ENCODE measurements around the gene NRXN3.

DNA sequence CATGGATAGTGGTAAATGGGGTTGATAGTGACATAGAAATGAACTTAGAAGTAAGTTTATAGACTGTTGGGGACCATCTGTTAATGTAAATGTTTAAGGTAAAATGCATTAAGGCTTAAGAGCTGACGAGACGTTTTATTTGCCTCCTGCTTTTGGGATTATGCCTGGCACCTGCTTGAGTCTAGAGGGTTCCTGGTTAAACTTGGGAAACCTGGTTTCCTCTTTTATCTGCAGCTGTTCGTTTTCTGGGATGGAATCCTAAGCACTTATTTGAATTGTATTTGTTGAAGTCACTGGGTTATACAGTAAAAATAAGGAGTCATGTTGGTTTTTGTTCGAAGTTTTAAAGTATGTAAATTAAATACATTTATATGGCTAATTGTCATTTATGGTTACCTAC, 914.7 kb downstream of the NRXN3 start:
- TF ChIP-seq CTCF (conservative IDR thresholded peaks at IDR 0.05 in 1 of 2, IDR thresholded peaks at IDR 0.05 in 1 of 2; ENCODE audit: extremely low read depth in 1 of 2, insufficient read depth in 1 of 2, low read depth in 1 of 2, low read length in 2 of 2) = no peak
- no peak for TF ChIP-seq EZH2 (IDR thresholded peaks at IDR 0.05; ENCODE audit: borderline replicate concordance, low read length)

All from mammary epithelial cell (primary cell).